ENCODE results near the gene RPRD1B. TPM values are rescaled to one million over a fixed set of nuclear protein-coding genes. Genes with fewer than 3 reads are reported as not detected.

The RPRD1B gene
- total and polyA plus RNA-seq, 2 of the 8 experiments (the other 6 are each of a cell fraction or from before 2014, with no cell fraction given), result 10.3 to 20.9 TPM

DNA sequence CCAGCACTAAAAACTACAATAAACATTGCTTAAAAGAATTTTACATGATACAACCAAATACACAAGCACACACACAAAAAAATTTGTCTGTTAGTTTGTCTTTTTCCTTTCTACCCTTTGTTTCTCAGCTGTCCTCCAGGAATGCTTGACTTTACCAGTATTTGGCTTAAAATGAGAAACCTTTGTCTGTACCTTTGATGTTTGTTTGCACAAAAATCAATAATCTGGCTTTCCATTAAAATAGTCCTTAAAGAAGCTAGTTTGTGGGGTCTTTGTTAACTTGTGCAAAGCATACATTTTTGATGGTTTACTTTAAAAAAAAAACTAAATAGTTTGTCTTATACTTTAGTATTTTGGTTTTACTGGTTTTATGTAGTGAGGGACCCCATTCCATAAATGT is 49.3 kb downstream of the RPRD1B start (continued):
- no peak for TF ChIP-seq SP1 (IDR thresholded peaks at IDR 0.05; ENCODE audit: low read depth, low read length)
- no peak for TF ChIP-seq CBX8 (IDR thresholded peaks at IDR 0.05; ENCODE audit: borderline replicate concordance, low read depth, low read length)
- no peak for TF ChIP-seq SRF (IDR thresholded peaks at IDR 0.05; ENCODE audit: low read depth, low read length)
